NAMALWA (cell line): ENCODE results near the gene RGS4.

Experiments used
- DNase-seq: peaks from one replicate; pipeline ENCODE4 v3.0.0-alpha.2; 2015; ENCODE audit warnings: low spot score

Gene RGS4

DNA sequence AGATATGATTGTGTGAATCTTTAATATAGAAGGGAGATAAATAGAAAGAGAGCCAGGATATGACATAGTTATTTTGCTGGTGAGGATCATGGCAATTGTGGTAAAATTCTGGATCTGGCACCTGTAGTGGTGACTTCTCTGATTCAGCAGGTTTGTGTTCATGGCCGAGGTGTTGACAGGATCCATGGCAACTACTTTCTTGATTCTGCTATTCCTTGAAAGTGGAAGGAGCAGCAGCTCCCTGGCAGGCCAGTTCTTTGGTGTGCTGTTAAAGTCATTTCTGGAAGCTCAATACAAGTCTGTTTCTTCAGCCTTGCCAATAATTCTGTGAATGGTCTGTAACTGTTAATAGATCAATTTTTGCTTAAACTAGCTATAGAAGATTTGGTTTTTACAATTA, 33.4 kb downstream of the RGS4 start:
- no peak for DNase-seq

GRCh38 chr1:163104385-163105099, 35.4 kb downstream of the RGS4 start:
- no peak for DNase-seq

DNA sequence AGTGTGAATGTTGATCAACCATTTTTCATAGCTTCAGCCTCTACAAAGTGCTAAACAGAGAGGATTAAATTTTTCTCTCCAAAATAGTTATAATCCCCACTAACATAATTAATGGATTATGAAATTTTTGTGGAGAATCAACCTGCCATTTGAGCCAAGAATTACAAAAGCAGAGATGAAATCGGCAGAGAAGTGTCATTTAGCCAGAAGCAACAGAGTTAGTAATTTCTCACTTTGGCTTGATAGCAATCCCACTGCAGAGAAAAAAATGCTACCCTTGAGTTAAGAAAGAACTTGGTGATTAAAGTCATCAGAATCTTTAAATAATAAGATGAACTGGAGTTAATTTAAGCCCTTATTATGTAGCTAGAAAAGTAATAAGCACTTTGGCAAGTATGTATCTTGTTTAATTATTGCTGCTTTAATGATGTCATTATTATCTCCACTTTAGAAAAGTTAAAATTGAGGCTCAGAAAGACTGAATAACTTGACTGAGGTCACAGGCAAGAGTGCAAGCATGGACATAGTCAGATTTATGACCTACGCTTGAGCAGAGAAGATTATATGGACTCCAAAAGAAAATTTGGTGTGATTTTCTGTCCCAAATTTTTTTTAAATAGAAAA, 37.3 kb downstream of the RGS4 start:
- no peak for DNase-seq

DNA sequence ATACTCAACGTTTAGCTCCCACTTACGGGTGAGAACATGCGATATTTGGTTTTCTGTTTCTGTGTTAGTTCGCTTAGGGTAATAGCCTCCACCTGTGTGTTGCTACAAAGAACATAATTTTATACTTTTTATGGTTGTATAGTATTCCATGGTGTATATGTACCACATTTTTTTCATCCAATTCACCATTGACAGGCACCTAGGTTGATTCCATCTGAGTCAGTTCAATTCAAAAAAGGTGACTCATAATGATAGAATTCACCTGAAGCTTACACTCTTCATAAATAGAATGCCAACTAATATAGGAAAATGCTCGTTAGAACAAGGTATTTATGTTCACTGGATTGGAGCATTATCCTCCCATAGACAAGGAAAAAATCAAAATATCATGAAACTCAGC, 38.5 kb downstream of the RGS4 start:
- no peak for DNase-seq

- no peak for DNase-seq
Measured at GRCh38 chr1:163115887-163116286, 46.7 kb downstream of the RGS4 start.

- DNase-seq = no peak
Measured at GRCh38 chr1:163119707-163120106, 50.5 kb downstream of the RGS4 start.

GRCh38 chr1:163120372-163120771, 51.2 kb downstream of the RGS4 start:
- DNase-seq = no peak

GRCh38 chr1:163124812-163125211, 55.7 kb downstream of the RGS4 start:
- no peak for DNase-seq
